GM19238 (cell line): ENCODE measurements around the gene SH3BP4.

Experiments used
- DNase-seq: peaks from one replicate; pipeline ENCODE4 v3.0.0; 2011; ENCODE audit warnings: low spot score; ENCODE audit not compliant: insufficient read length

Gene SH3BP4

DNA sequence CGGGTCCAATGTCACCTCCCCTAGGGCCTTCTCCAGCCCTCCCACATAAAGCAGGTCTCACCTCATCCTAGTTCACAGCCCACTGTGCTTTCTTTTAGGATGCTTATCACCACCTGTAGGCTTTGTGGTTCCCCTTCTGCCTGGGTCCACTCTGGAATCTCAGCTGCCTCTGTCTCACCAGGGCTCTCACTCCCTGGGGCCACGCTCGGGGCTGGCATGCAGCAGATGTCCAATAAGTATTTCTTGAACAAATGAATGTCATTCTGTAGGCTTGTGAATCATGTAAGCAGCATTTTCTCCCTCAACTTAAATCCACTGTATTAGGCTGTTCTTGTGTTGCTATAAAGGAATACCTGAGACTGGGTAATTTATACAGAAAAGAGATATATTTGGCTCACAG is 4.3 kb upstream of the SH3BP4 start:
- DNase-seq = no peak

DNA sequence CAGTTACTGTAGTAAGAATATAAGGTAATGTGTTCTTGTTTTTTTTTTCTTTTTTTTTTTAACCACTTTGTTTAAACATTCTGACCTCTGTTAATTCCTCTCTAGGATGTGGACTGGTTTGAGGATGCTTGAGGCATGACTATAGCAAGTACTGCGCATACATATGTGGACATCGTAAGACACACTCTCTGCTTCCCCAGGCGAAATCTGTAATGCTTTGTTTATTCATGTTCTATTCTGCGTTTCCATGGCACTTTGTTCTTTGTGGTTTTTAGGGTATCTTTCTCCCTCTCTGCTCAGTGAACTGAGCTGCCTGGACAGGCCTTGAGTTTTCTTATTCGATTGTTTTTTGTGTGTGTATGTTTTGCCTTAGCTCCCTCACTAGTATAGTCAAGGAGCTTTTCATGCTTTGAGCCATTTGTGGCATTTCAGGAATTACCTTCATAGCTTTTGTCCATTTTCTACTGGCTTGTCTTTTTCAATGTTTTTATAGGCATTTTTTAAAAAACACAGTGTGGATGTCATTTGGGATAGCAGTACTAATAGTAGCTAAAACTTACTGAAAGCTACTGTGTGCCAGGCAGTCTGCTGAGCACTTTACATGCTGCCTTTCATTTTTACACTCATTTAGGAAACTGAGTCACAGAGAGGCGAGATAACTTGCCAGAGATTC is 1.9 kb upstream of the SH3BP4 start:
- no peak for DNase-seq

DNA sequence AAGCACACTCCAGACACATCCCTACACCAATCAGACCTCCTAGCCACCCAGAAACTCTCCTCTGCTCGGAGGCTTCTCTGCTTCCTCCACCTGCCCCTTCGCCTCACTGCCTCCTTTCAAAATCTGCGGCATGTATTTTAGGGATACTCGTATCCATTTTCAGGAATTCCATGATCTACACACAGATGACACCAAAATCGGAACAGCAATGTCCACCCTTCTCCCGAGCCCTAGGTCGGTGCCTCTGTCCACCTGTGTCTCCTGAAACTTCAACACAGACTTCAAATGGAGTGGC is 1.4 kb upstream of the SH3BP4 start:
- no peak for DNase-seq

DNA sequence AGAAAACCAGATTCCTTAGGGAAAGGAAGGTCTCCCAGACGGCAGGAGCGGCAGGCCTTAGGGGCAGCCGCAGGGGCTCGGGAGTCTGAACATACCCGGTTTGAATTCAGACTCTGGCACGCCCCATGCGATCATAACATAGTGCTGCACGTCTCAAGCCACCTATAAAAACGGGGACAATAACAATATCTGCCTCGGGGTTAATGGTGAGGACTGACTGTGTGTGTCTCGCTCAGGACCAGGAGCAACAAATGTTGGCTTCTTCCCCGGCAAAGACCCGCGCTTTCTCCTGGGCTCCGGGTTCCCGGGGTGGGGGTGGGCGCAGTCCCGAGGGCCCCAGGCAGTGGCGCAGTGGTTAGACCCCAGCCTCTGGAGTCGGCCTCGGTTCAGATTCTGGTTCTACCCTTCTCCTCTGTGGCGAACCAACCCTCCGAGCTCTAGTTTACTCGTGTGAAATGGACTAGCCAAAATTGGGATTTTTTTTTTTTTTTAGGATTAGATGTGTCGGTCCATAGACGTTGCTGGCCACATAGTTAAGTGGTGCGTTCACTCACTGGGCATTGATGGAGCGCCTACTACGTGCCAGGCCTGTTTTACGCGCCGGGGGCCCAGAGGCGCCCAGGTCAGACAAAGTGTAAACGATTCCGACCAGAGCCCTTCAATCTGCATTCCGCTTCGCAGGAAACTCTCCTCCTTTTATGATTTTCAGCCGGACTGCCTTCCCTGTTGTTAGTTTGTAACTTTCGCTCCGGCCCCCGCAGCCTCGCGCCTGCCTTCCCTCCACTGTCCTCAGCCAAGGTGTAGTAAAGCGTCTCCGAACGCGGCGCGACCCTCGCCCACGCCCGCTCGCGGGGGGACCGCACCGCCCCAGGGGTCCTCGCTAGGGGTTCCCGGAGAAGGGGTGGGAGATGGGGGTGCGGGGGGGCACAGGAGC is 820 bp upstream of the SH3BP4 start:
- DNase-seq = no peak

DNA sequence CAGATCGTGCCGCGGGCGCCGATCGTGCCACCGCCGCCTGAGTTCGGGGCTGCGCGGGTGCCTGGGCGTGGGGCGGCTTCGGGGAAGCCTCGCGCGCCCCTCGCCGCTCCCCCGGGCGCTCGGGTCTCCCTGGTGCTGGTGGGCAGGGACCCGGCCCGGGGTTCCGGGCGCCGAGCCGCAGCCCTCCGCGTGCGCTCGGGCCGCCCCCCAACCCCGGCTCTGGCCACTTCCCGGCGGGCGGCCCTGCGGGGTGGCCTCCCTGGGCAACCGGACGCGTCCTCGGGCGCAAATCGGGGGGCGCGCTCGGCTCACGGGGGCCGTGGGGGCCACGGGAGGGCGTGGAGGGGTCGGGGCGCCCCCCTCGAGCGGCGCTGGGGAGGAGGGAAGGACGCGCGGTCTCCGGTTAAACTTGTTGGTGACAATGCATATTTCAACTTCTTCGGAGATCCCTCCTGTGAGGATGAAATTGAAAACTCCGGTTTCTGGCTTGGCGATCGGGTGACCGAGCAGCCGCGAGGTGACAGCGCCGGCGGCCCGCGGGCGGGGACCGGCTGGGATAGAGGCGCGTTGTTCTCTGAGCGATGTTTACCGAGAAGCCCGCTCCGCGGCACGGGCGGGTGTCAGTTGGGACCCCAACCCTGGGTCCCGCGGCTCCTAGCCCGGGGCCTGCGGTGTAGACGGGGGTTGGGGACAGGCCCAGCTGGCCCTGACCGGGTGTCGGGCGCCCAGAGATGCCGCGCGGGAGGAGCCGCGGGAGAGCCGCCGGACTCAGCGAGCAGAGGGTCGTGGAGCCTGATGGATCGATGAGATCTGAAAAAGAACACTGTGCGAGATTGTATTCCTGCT is 676 bp downstream of the SH3BP4 start:
- no peak for DNase-seq

DNA sequence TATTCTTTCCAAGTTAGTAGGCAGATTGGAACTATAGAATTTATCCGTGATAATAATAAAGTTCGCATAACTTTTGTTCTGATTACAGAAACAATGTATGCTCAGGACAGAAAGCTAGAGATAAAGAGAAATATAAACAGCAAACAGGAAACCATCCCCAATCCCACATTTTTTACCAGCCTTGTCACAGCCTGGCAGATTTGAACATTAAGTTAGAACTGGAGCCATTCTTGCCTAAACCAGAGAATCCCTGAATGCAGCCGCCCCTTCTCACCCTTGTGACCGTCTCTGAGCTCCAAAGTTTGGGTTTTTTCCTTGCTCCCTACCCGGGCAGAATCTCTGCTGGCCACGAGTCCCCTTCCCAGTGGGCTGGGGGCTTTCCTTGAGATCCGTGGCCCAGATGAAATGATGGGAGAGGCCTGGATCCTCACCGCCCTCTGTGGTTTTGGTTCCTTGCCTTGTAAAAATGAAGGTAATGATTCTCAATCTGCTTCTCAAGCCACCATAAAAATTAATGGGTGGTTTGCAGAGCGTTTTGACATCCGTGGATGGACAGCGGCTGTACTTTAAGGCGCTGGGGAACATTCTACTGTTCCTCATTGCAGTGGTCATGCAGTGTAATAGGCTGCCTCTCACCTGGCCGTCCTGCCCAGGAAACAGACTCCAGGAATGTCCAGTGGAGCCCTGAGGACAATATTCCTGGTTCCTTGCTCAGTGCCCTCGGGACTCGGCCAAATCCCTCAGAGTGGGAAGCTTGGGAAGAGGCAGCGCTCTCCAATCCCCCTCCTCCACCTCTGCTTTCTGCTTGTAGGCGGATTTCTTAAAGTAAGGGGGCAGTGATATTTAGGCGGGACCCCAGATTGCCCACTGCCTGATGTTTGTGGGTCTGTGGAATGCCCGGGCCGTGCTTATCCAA is 1.6 kb downstream of the SH3BP4 start:
- no peak for DNase-seq

DNA sequence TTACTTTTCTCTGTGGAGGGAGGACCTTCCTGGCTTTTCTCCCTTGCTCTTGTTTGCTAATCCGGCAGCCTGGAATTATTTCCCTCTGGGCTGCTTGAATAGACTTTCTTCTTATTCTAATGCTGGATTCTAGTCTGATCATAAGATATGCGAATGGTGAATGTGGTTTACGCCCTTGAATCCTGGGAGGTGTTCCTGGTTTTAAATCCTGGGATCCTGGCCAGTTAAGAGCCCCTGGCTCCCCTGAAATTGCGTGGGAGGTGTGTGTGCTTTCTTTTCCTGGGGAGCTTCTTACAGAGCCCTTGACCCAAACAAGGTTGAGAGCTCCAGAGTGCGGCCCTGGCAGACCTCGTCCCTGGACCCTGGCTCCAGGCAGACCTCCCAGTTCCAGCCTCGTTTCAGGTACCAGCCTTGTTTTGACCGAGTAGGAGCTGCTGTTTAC is 2.8 kb downstream of the SH3BP4 start:
- no peak for DNase-seq

DNA sequence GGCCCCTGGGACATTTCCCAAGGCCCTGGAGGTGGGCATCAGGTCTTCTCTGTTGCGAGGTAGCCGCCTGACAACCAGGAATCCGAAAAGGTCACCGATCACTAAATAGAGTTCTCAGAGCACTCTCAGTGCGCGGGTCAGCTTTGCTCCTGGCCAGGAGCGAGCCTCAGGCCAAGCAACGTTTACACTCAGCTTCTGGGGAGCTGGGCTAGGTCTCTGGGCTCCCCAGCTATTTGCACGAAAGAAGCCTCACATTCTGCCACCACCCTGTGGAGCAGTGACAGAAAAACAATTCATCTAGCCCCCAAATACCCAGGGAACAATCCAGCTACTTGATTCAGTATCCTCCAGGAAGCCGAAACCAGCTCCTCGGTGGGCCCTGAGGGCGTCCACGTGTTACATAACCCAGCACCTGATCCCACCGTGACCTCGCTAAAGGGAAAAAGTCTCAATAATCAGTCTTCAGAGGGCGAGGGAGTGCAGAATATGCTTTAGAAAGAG is 3.3 kb downstream of the SH3BP4 start:
- no peak for DNase-seq

DNA sequence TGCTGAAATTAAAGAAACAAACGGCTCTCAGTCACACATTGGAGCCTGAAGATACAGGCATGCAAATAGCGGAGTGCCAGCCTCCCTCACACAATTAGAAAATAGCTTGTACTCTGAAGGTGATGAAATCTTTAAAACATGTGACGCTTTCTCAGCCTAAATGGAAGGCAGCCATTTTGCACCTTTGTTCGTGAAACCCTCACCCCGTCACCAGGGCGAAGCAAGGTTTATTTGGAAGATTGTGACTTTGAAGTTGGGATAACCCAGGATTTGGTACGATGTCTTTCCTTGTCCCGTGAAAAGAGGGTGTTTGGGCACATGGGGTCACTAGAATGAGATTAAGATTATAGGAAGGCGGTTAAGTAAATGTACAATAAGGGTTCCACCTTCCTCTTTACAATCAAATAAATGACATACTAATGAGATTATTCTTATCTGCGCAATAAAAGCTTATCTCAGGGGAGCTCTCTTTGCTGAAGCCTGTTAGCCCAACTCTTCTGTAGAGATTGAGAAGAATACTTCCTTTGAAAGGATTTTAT is 4.2 kb downstream of the SH3BP4 start:
- no peak for DNase-seq

DNA sequence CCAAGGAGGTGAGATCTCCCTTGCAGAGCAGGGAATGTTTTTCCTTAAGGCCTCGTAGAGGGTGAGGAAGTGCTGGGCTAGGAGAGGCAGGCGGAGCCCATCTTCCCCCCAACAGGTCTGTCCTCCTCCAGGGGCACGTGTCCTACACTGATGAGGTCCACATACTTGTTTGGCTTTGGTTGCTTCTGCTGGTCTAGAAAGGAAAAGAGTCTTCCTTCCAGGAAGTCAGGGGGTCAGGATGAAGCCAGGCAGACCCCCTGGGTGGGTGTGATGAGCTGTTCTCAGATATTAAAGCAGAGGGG is 6.0 kb downstream of the SH3BP4 start:
- no peak for DNase-seq

DNA sequence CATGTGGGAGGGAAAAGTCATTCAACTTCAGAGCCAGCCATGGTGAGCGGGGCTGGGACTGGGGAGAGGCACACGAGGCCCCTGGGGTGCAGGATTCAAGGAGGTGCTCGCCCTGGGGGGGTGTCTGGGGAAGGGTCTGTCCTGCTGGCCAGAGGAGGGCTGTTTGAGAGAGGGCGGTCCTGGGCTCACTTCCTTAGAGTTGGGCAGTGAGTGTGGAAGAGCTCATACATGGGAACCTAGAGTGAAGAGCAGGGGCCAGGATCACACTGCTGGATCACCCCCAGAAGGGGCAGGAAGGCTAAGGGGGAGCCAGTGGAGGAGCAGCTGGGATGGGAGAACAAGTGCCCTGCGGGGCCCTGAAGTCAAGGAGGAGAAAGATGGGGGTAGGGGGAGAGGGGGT is 6.5 kb downstream of the SH3BP4 start:
- DNase-seq = no peak

DNA sequence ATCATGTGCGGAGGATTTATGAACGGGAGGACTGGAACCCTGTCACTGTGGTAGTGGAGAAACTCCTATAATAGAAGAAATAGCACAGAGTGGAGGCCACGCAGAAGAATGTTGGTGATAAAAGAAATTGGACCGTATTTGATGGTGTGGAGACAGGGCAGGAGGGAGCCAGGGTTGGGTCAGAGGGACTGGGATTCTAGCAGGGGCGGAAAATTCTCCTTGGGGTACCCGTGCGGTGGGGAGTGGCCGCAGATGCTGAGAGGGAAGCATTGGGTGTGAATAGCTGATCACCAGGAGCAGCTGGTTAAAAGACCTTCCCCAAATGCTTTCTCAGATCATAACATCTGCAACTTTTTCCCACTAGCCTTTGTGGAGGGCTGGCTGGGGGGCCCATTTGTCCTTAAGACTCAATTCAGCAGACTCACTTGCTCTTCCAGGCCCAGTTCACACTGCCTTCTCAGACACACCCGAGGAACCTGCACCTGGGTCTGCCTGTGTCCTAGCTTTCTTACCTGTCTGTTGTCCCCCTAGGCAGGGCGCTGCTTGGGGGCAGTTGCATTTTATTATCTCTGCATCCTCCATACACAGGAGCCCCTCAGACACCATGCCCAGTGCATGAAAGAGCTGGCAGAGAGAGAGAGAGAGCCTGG is 7.1 kb downstream of the SH3BP4 start:
- no peak for DNase-seq

DNA sequence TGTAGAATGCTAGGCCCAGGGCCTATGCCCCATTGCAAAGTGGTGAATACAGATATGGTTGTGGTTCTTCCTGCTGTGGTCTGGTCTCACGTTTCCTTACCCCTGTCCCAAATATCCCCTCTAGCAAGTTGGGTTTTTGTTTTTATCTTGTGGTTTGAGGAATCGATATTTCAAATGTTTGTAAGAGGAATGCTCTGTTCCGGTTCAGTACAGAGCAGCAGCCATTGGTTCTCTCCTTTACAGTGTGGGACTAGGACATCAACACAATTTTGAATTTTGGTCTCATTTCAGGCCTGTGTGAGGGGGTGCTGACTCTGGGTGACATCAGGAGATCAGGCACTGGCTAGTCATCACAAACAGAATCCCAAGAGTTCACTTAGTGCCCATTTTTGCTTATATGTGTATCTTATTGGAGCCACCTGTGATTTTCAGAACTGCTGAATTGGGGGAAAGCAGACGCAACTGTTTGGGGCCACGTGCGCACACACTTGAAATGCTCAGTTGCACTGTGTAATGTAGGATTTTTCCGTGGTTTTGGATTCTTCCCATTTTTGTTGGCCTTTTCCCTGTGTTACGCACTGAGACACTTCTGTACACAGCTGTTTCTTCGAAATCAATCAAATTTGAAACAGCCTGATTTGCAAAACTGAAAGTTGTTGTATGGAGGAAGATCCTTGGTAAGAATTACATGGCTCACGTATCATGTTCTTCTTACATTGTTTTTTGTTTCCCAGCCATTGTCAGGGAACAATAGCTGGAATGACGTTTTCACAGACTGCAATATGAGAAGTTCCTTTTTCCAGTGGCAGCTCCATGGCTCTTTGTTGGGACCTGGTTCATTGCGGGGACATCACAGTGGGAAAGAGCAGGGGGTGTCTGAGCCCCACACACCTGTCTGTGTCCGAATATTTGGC is 8.6 kb downstream of the SH3BP4 start:
- no peak for DNase-seq

DNA sequence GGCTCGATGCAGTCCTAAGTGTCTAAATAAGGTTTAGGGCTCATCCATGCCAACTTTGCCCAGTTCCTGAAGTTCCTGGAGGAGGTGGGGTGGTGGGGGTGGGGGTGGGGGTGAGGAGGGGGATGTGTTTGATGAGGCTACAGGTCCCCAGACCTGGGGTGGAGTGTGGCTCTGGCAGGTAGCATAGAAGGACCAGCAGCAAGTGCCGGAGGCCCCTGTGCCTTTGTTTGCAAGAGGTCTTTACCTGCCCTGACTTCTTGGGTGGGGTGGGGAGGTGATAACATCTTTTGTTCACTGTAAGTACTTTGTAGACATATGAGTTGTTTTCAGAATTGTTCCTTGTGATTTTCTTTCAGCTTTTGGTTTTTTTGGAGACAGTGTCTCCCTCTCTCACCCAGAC is 10.0 kb downstream of the SH3BP4 start:
- DNase-seq = no peak

DNA sequence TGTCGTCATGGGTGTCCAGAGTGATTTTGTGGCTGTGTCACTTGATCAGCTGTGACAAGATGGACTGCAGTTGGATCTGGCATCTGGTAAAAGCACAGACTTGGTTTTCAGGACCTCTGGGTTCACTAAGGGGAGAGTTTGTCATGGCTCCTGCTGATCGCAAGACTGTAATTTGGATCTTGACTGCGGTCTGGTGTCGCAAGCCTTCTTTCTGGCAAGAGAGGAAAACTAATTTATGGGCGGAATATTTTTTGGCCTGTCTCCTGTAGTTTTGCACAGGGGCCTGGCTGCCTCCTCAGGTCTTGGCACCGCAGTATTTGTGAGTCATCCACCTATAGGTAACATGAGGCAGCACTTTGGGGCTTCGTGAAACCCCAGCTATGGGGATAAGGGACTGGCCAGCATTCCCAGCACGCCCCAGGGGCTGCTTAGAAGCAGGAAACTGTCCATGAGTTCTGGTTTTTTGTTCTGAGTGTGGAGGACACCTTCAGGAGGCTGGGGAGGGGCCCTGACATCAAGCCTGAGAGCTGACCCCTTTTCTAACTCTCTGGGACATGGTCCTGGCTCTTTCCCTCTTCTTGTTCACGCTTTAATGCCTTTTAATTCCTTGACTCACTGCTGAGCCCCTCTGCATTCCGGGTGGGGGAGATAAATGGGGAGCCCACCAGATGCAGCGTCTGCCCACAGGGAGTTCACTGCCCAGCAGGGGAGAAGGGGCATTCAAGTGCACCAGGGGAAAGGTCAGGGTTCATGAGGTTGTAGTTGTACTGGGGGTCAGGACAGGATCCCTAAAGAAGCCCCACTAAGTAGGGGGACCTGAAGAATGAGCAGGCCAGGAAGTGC is 12.2 kb downstream of the SH3BP4 start:
- no peak for DNase-seq

DNA sequence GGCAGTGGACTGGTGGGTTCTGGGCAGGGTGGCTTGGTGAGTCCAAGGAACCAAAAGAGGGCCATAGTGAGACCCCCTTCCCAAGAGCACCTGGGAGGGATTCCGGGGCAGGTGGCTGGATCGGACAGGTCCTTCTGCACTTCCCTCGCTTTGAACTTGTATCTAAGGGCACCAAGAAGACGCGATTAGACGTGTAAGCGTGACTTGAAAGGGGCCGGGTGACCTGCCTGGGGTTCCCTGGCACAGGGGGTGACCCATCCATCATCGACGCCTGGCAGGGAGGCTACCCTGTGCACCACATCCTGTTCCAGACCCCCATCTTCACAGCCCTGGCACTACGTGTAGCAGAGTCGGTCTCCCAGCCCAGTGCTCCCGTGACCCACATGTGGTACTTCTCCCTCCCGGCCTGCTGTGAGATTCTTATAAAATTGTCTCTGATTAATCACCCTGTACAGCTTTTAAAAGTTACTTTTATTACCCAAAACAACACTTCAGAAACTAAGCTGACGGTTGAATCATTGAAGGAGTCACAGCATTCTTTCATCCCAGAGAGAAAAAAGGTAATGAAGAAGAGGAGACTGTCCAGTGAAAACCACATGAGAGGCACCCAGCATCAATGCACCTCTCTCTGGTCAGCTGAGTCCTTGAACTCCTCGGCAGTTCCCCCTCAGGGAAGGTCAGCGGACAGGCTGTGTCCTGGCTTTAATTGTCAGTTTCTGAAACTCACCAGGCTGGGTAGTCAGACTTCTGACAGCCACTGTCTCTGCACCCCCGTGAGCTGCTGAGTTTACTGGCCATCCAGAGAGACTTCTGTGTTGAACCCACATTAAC is 13.0 kb downstream of the SH3BP4 start:
- DNase-seq = no peak

DNA sequence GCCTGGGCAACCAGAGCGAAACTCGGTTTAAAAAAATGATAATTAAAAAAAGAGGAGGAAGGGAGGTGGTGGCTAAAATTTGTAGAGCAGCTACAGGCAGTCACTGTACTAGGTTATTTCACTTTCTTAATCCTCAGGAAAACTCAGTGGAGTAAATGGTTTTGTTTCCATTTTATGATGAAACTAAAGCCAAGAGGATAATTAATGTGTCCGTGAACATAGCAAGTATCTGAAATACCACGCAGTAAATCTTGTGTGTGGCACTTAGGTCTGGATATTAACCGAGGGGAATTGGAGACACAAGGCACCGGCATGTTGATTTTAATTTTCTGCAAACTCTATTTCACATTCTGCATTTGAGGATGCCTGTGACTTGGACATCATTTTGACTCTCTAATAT is 14.5 kb downstream of the SH3BP4 start:
- no peak for DNase-seq
